GM18519 (cell line): Measurements from ENCODE around the gene SPRR2B.
"Not testable (repeated sequence)": the region's sequence is repeated elsewhere in the genome, so short reads cannot be mapped to it uniquely, and the experiment has no call there.

Source experiments
- ATAC-seq: cut with Tn5 transposase; IDR thresholded peaks from one replicate; pipeline ENCODE4 v1.9.1; 2021; ENCODE audit warnings: mild to moderate bottlenecking, moderate library complexity; ENCODE audit not compliant: unreplicated experiment, low FRiP score

The SPRR2B gene

GRCh38 chr1:153071511-153071910 lies at the start of gene SPRR2B:
SPRR2B (minus strand) TSS chr1:153071611; CDS start chr1:153070839, 772 bp downstream.
- ATAC-seq = no peak

DNA sequence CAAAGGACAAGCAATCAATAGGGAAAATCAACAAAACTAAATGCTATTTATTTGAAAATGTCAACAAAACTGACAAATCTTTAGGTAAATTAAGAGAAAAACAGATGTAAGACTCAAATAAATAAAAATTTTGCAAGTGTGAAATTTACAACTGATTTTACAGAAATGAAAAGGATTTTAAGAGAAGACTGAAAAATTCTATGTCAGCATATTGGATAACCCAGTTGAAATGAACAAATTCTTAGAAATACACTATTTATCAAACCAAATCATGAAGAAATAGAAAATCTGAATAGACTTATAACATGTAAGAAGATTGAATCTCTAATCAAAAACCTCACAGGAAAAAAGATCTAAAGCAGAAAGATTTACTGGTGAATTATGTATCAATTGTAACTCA lies 49.5 kb upstream of the SPRR2B start:
- ATAC-seq = no peak

DNA sequence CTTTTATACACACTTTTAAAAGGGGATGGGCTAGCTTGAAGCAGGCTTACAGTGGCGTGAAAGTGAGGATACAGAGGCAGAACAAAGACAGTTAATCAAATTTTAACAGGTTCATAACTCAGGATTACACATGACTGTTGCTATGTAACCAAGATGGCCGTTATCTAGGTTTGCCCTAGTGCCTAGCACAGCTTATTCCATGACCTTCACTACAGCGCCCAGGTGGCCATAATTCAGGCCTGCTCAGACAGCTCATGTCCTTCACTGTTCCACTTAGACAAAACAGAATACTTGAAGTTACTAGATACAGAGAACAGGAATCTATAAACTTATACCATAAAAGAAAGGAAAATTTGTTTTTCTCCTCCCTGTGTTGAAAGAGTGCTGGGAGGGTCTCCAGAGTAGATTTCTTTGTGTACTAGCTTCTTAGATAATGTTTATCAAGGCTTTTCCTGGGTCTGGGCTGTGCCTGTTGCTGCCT lies 48.1 kb upstream of the SPRR2B start:
- no peak for ATAC-seq

DNA sequence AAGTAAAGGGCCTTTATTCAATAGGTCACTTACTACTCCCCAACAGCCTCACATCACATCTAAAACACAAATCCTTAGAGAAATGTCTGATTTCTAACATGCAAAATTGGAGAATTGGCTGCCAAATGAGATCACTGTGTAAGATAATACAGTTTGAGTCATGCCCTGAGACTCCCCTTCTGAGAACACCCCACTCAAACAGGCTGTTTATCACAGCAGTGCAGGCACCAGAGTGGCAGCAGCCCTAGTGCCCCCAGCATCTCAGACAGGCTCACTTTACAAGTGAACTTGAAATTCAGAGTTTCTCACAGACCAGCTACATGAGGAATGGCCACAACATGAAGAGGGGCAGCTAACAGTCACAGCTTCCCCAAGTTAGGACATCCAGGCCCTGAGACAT lies 43.9 kb upstream of the SPRR2B start:
- ATAC-seq = not testable (repeated sequence)

DNA sequence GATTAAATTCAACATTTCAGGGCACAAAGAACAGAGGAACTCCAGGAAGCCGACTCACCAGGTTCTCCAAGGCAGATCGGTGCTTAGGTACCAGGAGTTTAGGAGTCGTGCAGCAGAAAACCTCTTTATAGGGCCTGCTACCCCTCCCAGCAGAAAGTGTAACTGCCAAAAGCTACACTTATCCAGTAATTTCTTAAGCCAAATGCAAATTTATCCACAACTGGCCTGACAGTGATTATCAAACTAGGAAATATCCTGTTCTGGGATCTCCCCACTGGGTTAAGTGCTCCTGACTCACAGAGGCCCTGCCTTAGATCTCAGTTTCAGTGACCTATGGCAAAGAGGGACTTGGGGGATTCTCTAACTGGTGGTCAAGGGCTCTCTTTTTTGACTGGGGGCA lies 42.0 kb upstream of the SPRR2B start, which contains the start of gene SPRR2F:
Gene SPRR2F, minus strand, starts transcription at position 101 of the 400 bp plus-strand sequence. CDS start 783 bp downstream, outside the sequence.
- ATAC-seq = no peak

DNA sequence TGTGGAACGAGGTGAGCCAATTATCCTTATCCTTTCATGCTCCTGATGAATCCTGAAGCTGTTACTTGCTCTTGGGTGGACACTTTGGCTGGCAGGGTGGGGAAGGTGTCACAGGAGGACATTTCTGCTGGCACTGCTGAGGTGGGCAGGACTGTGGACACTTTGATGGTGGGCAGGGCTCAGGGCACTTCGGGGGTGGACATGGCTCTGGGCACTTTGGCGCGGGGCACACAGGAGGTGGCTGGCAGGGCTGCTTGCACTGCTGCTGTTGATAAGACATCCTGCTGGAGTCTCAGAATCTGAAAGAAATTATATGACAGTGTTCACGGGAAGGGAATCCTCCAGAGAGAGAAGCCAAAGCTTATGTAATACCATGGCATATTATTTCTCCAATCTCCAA lies 41.0 kb upstream of the SPRR2B start:
- ATAC-seq = not testable (repeated sequence)

DNA sequence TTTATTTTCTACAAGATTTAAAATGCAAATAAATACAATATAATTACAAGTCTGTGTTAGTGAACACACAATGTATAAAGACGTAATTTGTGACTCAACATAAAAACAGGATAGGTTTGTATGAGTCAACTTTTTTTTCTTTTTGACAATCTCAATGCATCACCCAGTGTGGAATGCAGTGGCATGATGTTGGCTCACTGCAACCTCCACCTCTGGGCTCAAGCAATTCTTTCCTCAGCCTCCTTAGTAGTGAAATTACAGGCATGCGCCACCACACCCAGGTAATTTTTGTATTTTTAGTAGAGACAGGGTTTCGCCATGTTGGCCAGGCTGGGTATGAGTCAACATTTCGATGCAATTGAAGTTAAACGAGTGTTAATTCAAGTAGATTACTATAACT lies 28.8 kb upstream of the SPRR2B start:
- ATAC-seq = no peak

DNA sequence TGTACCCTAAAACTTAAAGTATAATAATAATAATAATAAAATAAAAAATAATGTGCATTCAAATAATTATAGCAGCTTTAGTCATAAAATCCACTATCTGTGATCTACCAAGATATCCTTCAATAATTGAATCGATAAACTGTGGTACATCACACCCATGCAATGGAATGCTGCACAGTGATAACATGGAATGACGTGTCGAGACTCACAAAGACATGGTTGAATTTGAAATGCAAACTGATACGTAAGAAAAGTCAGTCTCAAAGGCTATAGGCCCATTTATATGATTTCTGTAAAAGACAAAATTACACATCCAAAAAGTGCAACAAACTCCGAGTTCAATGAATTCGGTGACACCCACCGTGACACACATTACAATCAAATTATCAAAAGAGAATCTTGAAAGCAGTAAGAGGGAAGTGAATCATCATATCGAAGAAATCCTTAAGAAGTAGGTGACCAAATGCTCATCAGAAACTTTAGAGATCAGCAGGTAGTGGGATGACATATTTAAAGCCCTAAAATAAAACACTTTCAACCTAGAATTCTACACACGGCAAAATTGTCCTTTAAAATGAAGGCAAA lies 28.1 kb upstream of the SPRR2B start:
- ATAC-seq = no peak

DNA sequence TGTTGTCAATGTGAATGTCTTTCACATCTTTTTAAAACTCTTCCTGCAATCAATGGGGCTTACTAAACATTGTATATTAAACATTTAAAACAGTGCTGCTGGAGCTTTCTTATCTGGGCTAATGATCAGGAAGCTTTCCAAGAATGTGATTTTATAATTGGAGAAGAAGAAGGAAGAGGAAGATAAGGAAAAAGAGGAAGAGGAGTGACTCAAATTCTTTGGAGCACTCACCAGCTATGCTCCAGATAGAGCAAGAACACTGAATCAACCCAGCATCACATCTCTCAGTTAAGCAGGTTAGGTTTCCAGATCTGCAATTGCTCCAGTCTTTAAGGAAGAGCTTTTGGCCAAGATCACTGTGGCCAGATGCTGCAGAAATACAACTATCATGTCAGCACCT lies 24.4 kb upstream of the SPRR2B start:
- ATAC-seq = no peak

GRCh38 chr1:153094426-153094825 lies 23.0 kb upstream of the SPRR2B start, which contains the start of gene SPRR2E:
SPRR2E (minus strand) TSS chr1:153094526; CDS start chr1:153093751, 775 bp downstream.
- ATAC-seq = no peak

GRCh38 chr1:153087652-153088051 lies 16.2 kb upstream of the SPRR2B start:
- ATAC-seq = no peak

DNA sequence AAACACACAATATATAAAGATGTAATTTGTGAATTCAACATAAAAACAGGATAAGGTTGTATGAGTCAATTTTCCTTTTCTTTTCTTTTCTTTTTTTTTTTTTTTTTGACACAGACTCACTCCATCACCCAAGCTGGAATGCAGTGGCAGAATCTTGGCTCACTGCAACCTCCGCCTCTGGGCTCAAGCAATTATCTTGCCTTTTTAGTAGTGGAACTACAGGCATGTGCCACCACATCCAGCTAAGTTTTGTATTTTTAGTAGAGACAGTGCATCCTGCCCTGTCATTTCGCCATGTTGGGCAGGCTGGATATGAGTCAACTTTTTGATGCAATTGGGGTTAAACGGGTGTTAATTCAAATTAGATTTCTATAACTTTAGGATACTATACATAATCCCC lies 10.3 kb upstream of the SPRR2B start:
- ATAC-seq = no peak

DNA sequence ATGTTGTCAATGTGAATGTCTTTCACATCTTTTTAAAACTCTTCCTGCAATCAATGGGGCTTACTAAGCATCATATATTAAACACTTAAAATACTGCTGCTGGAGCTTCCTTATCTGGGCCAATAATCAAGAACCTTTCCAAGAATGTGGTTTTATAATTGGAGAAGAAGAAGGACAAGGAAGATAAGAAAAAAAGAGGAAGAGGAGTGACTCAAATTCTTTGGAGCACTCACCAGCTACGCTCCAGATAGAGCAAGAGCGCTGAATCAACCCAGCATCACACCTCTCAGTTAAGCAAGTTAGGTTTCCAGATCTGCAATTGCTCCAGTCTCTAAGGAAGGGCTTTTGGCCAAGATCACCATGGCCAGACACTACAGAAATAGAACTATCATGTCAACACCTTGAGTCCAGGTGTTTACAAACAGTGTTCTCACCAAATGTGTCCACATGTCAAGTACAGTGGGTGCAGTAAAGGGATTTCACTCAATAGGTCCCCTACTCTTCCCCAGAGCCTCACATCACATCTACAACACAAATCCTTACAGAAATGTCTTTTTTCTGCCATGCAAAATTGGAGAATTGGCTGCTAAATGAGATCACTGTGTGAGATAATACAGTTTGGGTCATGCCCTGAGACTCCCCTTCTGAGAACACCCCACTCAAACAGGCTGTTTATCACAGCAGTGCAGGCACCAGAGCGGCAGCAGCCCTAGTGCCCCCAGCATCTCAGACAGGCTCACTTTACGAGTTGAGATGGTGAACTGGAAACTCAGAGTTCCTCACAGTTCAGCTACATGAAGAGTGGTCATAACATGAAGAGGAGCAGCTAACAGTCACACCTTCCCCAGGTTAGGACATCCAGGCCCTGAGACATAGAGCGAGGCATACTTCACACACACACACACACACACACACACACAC lies 1.7 kb upstream of the SPRR2B start:
- ATAC-seq = no peak

GRCh38 chr1:153070243-153070642 lies 1.2 kb downstream of the SPRR2B start:
- no peak for ATAC-seq

DNA sequence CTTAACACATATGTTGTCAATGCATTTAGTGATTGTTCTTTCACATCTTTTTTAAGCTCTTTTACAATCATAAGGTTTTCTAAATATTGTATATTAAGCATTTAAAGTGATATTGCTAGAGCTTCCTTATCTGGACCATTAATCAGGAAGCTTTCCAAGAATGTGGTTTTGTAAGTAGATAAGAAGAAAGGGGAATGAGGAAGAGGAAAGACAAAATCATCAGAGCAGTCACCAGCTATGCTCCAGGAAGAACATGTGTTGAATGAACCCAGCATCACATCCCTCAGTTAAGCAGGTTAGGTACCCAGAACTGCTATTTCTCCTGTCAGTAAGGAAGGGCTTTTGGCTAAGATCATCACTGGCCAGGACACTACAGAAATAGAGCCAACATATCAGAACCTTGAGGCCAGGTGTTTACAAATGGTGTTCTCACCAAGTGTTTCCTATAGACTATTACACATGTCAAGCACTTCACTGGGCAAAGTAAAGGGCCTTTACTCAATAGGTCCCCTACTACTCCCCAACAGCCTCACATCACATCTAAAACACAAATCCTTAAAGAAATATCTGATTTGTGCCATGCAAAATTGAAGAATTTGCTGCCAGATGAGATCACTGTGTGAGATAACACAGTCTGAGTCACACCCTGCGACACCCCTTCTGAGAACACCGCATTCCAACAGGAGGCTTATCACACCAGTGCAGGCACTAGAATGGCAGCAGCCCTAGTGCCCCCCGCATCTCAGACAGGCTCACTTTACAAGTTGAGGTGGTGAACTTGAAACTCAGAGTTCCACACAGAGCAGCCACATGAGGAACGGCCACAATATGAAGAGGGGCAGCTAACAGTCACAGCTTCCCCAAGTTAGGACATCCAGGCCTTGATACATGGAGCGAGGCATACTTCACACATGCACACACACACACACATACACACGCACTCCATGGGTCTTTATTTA lies 12.3 kb downstream of the SPRR2B start:
- no peak for ATAC-seq

DNA sequence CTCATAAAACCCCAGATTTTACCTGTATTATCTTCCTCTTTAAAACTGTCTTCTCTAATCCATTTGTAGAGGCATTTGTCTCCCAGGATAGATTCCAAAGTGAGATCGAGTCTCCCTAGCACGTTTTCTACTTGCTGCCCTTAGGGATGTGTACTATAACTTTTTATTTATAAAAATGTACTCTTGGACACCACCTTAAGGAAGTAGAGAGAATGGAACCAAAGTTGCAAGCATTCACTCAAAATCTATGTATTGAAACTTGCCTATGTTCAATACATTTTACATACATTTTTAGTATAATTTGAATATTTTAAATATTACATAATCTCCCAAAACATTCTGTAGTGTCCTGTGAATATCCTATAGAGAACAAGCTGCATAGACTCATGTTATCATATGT lies 13.3 kb downstream of the SPRR2B start:
- ATAC-seq = no peak

GRCh38 chr1:153057375-153057774 lies 14.0 kb downstream of the SPRR2B start, which contains the start of gene SPRR2A:
SPRR2A (minus strand) TSS chr1:153057512; CDS start chr1:153056735, 777 bp downstream.
- ATAC-seq = no peak

- not testable (repeated sequence) for ATAC-seq
These were observed 15.3 kb downstream of the SPRR2B start for GRCh38 chr1:153056111-153056510.

- no peak for ATAC-seq
These were observed 22.2 kb downstream of the SPRR2B start for GRCh38 chr1:153049211-153049610.

- no peak for ATAC-seq
These were observed 30.3 kb downstream of the SPRR2B start, which contains the start of gene SPRR2D for GRCh38 chr1:153040950-153041631. SPRR2D (minus strand) TSS chr1:153041120; CDS start chr1:153040346, 774 bp downstream.
